RWPE2 (cell line): ENCODE results near the gene TRERF1.

ENCODE experiments used
- ATAC-seq: fragments of 200-7000 bp; cut with Tn5 transposase; 3 replicates; pipeline ENCODE4 v1.9.1; 2021; ENCODE audit warnings: low read depth
- DNase-seq: peaks from one replicate; pipeline ENCODE4 v3.0.0-alpha.2; 2020; ENCODE audit warnings: low spot score
- H3K27ac ChIP-seq: fragments of 450-650 bp; 2 replicates; pipeline ENCODE4 v1.5.1; 2017; ENCODE audit warnings: mild to moderate bottlenecking; ENCODE audit not compliant: poor library complexity, severe bottlenecking
- H3K27me3 ChIP-seq: fragments of 250-450 bp; sonication (Bioruptor Pico); 2 replicates; pipeline ENCODE4 v1.5.1; 2021; ENCODE audit warnings: mild to moderate bottlenecking, moderate library complexity; ENCODE audit not compliant: insufficient read depth, poor library complexity, severe bottlenecking
- H3K36me3 ChIP-seq: fragments of 250-450 bp; sonication (Bioruptor Pico); 2 replicates; pipeline ENCODE4 v1.5.1; 2020; ENCODE audit warnings: low read depth, mild to moderate bottlenecking, moderate library complexity
- H3K4me1 ChIP-seq: fragments of 250-450 bp; sonication (Bioruptor Pico); 2 replicates; pipeline ENCODE4 v1.5.1; 2021; ENCODE audit warnings: mild to moderate bottlenecking, moderate library complexity; ENCODE audit not compliant: insufficient read depth, poor library complexity, severe bottlenecking
- H3K4me3 ChIP-seq: fragments of 250-450 bp; sonication (Bioruptor Pico); 2 replicates; pipeline ENCODE4 v1.5.1; 2021; ENCODE audit warnings: mild to moderate bottlenecking, moderate library complexity; ENCODE audit not compliant: severe bottlenecking
- H3K9me3 ChIP-seq: fragments of 250-450 bp; sonication (Bioruptor Pico); 2 replicates; pipeline ENCODE4 v1.5.1; 2021; ENCODE audit warnings: mild to moderate bottlenecking, moderate library complexity; ENCODE audit not compliant: severe bottlenecking
- TF ChIP-seq, protein P1 (sequence below): fragments of 450-650 bp; IDR thresholded peaks from one replicate; pipeline ENCODE4 v1.5.1; 2017; ENCODE audit warnings: mild to moderate bottlenecking, moderate library complexity; ENCODE audit not compliant: poor library complexity, severe bottlenecking

The TRERF1 gene

DNA sequence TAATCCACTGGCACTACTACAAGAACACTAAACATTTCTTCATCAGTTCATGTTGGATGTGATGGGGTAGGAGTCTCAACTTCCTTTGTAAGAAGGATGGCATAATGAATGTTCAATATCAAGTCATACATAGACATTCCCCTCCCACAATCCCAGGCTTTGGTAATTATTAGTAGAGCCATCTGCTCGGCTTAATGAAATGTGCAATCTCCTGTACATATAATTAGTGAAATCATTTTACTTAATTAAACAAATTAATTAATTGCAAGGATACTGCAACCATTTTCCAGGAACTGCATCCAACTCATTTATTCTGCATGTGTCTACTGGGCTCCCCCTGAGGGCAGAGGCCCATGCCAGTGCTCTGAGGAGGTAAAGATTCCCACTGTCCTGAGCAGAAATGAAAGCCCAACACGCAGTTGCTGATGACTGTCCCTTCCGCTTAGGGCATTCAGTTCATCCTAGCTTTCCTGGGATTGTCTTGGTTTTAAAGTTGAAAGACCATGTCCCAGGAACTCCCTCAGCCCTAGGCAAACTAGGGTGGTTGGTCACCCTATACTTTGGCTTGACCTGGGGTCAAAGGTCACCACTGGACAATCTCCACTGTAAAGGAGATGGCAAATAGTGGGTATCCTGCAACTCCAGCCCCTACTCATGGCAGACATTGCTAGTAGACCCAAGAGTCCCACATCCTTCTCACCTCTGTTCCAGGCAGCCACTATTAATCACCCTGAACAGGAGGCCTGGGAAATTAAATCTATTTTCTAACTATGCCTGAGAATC is 109.8 kb downstream of the TRERF1 start:
- Histone ChIP-seq H3K36me3 (no peaks in the 10 kb centered on the region), H3K4me1 (peaks cover 29% of the 10 kb centered on the region), H3K9me3 (no peaks in the 10 kb centered on the region), H3K4me3 (no peak overlapping the region), H3K27me3 (no peaks in the 10 kb centered on the region), H3K27ac (no peak overlapping the region)
- ATAC-seq, result no peak
- TF ChIP-seq, protein P1, sequence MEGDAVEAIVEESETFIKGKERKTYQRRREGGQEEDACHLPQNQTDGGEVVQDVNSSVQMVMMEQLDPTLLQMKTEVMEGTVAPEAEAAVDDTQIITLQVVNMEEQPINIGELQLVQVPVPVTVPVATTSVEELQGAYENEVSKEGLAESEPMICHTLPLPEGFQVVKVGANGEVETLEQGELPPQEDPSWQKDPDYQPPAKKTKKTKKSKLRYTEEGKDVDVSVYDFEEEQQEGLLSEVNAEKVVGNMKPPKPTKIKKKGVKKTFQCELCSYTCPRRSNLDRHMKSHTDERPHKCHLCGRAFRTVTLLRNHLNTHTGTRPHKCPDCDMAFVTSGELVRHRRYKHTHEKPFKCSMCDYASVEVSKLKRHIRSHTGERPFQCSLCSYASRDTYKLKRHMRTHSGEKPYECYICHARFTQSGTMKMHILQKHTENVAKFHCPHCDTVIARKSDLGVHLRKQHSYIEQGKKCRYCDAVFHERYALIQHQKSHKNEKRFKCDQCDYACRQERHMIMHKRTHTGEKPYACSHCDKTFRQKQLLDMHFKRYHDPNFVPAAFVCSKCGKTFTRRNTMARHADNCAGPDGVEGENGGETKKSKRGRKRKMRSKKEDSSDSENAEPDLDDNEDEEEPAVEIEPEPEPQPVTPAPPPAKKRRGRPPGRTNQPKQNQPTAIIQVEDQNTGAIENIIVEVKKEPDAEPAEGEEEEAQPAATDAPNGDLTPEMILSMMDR, result no peak
- DNase-seq, result no peak

DNA sequence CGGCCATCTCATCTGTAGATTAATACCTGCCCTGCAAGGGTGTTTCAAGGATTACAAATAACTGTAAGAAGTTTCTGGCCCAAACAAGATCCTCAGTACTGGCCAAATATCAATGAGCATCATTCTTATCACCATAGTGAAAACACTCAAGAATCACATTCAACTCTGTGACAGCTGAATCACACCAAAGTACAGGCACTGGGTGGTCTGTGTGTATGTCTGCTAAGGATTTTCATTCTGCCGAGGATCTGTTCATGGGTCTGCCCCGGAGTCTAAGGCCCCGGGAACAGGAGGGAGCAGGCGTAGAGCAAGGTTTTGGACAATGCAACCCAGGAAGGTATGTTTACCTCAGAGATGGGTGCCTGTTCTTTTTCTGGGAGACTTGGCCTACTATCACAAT is 110.5 kb downstream of the TRERF1 start:
- Histone ChIP-seq H3K4me1 (peaks cover 29% of the 10 kb centered on the region), H3K27ac (no peak overlapping the region), H3K36me3 (no peaks in the 10 kb centered on the region), H3K9me3 (no peaks in the 10 kb centered on the region), H3K4me3 (no peak overlapping the region), H3K27me3 (no peaks in the 10 kb centered on the region)
- TF ChIP-seq, protein P1, result no peak
- ATAC-seq, result no peak
- no peak for DNase-seq

DNA sequence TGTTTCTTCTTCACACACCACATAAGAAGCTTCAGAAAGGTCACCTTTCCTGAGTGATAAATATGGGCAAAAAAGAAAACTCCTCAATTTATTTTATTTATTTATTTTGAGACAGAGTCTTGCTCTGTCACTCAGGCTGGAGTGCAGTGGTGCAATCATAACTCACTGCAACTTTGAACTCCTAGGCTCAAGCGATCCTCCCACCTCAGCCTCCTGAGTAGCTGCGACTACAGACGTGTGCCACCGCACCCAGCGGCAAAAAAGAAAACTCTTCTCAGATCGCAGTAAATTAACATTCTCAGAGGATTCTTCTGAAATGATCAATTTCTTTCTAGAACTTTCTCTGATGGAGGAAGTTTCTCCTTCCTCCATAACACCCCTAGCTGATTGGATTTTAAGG is 111.2 kb downstream of the TRERF1 start:
- ATAC-seq (no peak), DNase-seq (no peak)
- Histone ChIP-seq H3K4me3 (no peak overlapping the region), H3K9me3 (no peaks in the 10 kb centered on the region), H3K27ac (peak overlapping the region; percentile 75), H3K4me1 (peaks cover 29% of the 10 kb centered on the region), H3K27me3 (no peaks in the 10 kb centered on the region), H3K36me3 (no peaks in the 10 kb centered on the region)
- TF ChIP-seq, protein P1, result no peak

DNA sequence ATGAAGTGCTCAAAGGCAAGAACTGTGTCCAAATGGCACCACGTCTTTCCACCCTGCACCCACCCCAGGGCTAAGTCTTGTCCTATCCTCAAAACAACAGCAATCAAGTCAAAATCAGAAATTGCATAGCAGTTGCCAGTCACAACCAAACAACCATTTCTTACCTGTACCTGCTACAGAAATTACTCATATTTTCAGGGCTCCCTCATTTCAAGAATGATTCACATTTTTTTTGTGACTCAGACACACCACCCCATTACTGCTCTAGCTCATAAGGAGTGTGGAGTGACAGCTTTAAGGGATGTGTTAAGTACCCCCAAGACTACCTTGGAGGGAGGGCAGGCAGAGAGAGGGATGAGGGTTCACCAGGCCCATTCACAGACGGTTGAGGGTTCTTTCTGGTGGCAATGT is 111.7 kb downstream of the TRERF1 start:
- Histone ChIP-seq H3K4me3 (no peak overlapping the region), H3K27ac (peak overlapping the region; percentile 75), H3K27me3 (no peaks in the 10 kb centered on the region), H3K4me1 (peaks cover 29% of the 10 kb centered on the region), H3K36me3 (no peaks in the 10 kb centered on the region), H3K9me3 (no peaks in the 10 kb centered on the region)
- TF ChIP-seq, protein P1, result no peak
- ATAC-seq (peak; percentile 61), DNase-seq (no peak)

DNA sequence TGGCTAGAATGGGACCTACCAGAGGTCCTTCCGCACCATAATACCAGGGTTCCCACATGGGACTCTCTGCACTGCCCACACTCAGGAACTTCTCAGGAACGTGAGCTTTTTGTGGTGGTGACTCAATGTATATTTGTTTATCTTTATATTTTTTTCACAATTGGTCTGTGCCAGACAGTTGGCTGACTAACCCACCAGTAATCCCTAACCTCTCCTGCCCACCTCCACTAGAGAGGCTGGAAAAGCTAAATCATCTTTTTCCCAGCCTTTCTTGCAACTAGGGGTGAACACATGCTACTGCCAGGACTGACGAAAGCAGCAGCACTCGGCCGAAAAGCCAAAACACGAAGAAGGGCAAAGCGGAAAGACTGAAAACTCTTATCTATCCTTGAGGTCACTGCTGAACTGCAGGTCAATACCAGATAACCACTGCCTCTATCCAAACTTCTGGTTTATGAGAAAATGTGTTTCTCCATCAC is 112.9 kb downstream of the TRERF1 start:
- DNase-seq (peak; percentile 75), ATAC-seq (peak; percentile 90)
- H3K36me3 ChIP-seq, result no peaks in the 10 kb centered on the region
- no peaks in the 10 kb centered on the region for H3K9me3 ChIP-seq
- H3K27me3 ChIP-seq, result no peaks in the 10 kb centered on the region
- H3K4me1 ChIP-seq, result peaks cover 29% of the 10 kb centered on the region
- TF ChIP-seq, protein P1, result peak; percentile 8
- peak overlapping the region; percentile 75 for H3K27ac ChIP-seq
- H3K4me3 ChIP-seq, result no peak overlapping the region
